GM12875 (cell line): ENCODE measurements around the gene SPO11.

Source experiments
- H3K4me3 ChIP-seq: one replicate; pipeline ENCODE4 v1.5.1; 2011; ENCODE audit warnings: low read depth, low read length, control low read depth
- CTCF ChIP-seq: IDR thresholded peaks from 2 replicates; pipeline ENCODE4 v1.5.1; 2011; ENCODE audit warnings: low read depth, mild to moderate bottlenecking, control low read depth, inconsistent platforms, low read length, moderate library complexity, borderline replicate concordance; ENCODE audit not compliant: insufficient read depth

SPO11 gene

DNA sequence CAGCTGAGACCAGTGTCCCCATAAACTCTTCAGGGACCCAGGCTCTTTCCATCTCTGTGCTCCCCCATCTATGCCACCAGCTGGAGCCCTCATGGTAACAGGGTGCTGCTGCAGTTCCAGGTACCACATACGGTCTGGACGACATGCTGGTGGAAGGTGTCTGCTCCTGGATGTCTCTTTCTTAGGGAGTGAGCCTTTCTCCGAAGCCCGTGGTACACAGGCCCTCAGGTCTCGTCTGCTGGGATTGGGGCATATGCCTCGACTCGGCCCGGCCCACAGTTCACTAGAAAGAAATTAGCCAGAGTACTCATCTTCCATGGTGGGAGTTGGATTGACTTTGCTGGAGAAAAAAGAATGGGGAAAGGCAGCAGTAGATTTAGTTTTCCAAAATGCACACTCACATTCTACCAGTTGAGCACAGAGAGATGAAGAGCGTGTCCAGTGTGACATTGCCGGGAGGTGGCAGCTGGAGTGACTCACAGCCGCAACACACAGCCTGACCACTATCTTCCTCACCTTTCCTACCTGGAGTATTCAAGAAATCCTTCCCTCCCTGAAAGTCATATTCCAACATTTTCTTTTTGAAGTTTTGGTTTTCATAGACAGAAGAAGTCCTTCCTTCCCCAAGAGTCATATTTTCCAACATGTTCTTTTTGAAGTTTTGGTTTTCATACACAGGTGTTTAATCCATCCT lies 18.6 kb upstream of the SPO11 start:
- H3K4me3 ChIP-seq: no peak overlapping the region
- no peak for TF ChIP-seq CTCF

- no peak for TF ChIP-seq CTCF
- no peak overlapping the region for H3K4me3 ChIP-seq
Observed at GRCh38 chr20:57312138-57312537, 17.5 kb upstream of the SPO11 start.

DNA sequence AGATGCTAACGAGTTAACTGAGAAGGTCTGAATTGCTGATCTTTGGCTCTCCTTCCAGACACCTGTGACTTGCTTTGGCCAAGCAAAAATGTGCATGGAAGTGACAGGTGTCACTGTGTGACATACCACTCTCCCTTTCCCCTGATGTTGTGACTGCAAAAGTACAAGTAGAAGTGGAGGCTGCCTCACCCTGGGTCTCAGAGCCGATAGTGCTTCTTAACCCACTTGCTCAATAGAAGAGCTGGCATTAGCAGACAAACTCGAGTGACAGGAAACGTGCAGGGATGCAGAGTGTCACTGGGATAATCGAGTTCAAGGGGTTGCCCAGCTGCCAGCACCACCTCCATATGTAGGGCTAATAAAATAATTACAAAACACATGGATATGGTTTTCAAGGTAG lies 16.4 kb upstream of the SPO11 start:
- no peak for TF ChIP-seq CTCF

GRCh38 chr20:57313951-57314350 lies 15.7 kb upstream of the SPO11 start:
- no peak overlapping the region for H3K4me3 ChIP-seq
- TF ChIP-seq CTCF: no peak

More for the DNA sequence above, 16.4 kb upstream of the SPO11 start:
- no peak overlapping the region for H3K4me3 ChIP-seq

GRCh38 chr20:57315083-57315975 lies 14.3 kb upstream of the SPO11 start:
- TF ChIP-seq CTCF: no peak
- H3K4me3 ChIP-seq: no peak overlapping the region

DNA sequence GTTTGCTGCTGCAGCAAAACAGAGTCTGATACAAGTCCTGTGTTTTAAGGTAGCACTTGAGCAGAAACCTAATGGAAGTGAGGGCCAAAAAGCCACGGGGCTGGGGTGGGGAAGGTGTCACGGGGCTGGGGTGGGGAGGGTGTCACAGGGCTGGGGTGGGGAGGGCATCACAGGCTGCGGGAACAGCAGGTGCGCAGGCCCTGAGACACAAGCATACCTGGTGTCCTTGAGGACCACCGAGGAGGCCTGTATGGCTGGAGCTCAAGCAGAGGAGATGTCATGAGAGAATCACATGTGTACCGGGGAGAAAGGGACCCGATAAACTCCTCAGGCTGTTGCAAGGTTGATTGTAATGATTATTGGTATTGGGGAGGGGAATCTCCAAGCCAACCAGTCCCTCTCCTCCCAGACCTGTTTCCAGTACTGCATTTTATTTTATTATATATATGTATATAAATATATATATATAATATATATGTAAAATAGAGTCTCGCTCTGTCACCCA lies 13.6 kb upstream of the SPO11 start:
- no peak overlapping the region for H3K4me3 ChIP-seq
- no peak for TF ChIP-seq CTCF

GRCh38 chr20:57316795-57317201 lies 12.8 kb upstream of the SPO11 start:
- no peak for TF ChIP-seq CTCF
- no peak overlapping the region for H3K4me3 ChIP-seq
